Activated T-cell treated with anti-CD3 and anti-CD28 coated beads, Interleukin-2, amount 50 U/mL, for 72 hours (primary cell): Measurements from ENCODE around the gene KASH5. TPM values are rescaled to one million over a fixed set of nuclear protein-coding genes. Genes with fewer than 3 reads are reported as not detected.

Experiments
- ATAC-seq, 2 donors: fragments of 150-1000 bp; cut with Tn5 transposase; replicated peaks in 1 of 2; 2 replicates each; pipeline ENCODE4 v1.10.0; 2021; ENCODE audit warnings: moderate library complexity in 2 of 2, mild to moderate bottlenecking in 1 of 2
- DNase-seq, 2 donors: peaks; one replicate each; pipeline ENCODE4 v3.0.0; 2021 to 2022; ENCODE audit warnings: mixed read lengths in 1 of 2
- H3K27ac Mint-ChIP-seq: one replicate; pipeline ENCODE4 v1.8.0; 2022; ENCODE audit warnings: mild to moderate bottlenecking, moderate library complexity, mixed read lengths
- H3K27me3 Mint-ChIP-seq: one replicate; pipeline ENCODE4 v1.8.0; 2022; ENCODE audit warnings: low read depth, mixed read lengths
- H3K36me3 Mint-ChIP-seq, 2 donors: one replicate each; pipeline ENCODE4 v1.8.0; 2022; ENCODE audit warnings: mixed read lengths in 2 of 2, mild to moderate bottlenecking in 1 of 2; ENCODE audit not compliant: insufficient read depth in 2 of 2
- H3K4me1 Mint-ChIP-seq: one replicate; pipeline ENCODE4 v1.8.0; 2022; ENCODE audit warnings: low read depth, mixed read lengths
- H3K4me3 Mint-ChIP-seq, 2 donors: one replicate each; pipeline ENCODE4 v1.8.0; 2022; ENCODE audit warnings: mild to moderate bottlenecking in 2 of 2, mixed read lengths in 2 of 2, moderate library complexity in 2 of 2
- H3K9me3 Mint-ChIP-seq, 2 donors: one replicate each; pipeline ENCODE4 v1.8.0; 2022; ENCODE audit warnings: mixed read lengths in 2 of 2
- total RNA-seq, 2 donors: library from RNA; stranded (reverse); gene quantifications; one replicate each; pipeline ENCODE4 v1.2.3, GENCODE V29; 2022

KASH5 gene
- total RNA-seq, 2 donors from 2014 or later = 1.6 to 3.0 TPM

- peak; percentile 89 to 91 for ATAC-seq
- Mint-ChIP-seq H3K4me1 (peaks cover 27% of the 10 kb centered on the region), H3K9me3 (no peaks in the 10 kb centered on the region), H3K4me3 (no peak overlapping the region), H3K36me3 (no peaks in the 10 kb centered on the region), H3K27ac (no peak overlapping the region), H3K27me3 (peaks cover 7% of the 10 kb centered on the region)
- peak; percentile 78 to 83 for DNase-seq
Measured at GRCh38 chr19:49391581-49392399, 3.7 kb downstream of the KASH5 start.

GRCh38 chr19:49393881-49394280, 5.8 kb downstream of the KASH5 start:
- peaks cover 22% of the 10 kb centered on the region for H3K4me1 Mint-ChIP-seq
- H3K27ac Mint-ChIP-seq = no peak overlapping the region
- ATAC-seq = no peak
- H3K36me3 Mint-ChIP-seq = no peaks in the 10 kb centered on the region
- H3K27me3 Mint-ChIP-seq = peaks cover 7% of the 10 kb centered on the region
- no peaks in the 10 kb centered on the region for H3K9me3 Mint-ChIP-seq
- H3K4me3 Mint-ChIP-seq = no peak overlapping the region
- DNase-seq = no peak

GRCh38 chr19:49395581-49396407, 7.7 kb downstream of the KASH5 start:
- Mint-ChIP-seq H3K27ac (no peak overlapping the region), H3K4me3 (no peak overlapping the region), H3K27me3 (peaks cover 7% of the 10 kb centered on the region), H3K36me3 (no peaks in the 10 kb centered on the region), H3K9me3 (no peaks in the 10 kb centered on the region), H3K4me1 (peaks cover 24% of the 10 kb centered on the region)
- ATAC-seq (no peak), DNase-seq (no peak)

DNA sequence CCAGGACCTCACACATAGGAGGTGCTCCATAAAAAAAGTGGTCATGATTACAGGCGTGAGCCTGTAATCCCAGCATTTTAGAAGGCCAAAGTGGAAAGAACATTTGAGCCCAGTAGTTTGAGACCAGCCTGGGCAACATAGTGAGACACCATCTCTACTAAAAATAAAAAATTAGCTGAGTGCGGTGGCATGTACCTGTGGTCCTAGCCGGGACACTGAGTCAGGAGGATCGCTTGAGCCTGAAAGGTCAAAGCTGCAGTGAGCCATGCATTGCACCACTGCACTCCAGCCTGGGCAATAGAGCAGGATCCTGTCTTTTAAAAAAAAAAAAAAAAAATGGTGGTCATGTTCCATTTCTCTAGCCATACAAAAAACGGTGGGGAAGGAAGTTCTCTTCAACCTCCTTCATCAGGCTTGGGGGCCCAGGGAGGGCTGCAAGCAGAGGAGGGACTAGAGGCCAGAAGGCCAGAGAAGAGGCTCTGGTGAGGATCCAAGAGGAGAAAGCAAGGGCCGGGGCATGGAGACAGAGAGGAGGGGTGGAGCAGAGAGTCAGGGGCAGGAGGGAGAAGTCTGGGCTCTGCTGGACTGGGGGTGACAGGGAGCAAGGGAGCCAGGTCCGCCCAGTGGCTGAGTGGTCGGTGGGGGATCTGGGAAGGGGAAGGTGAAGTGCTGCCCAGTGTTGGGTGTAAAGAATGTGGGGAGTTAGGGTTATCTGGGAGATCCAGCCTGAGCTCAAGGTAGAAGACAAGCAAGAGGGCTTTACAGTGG, 8.9 kb downstream of the KASH5 start:
- H3K4me1 Mint-ChIP-seq = peaks cover 18% of the 10 kb centered on the region
- ATAC-seq (no peak), DNase-seq (no peak)
- no peaks in the 10 kb centered on the region for H3K9me3 Mint-ChIP-seq
- no peaks in the 10 kb centered on the region for H3K36me3 Mint-ChIP-seq
- peaks cover 4% of the 10 kb centered on the region for H3K27me3 Mint-ChIP-seq
- H3K27ac Mint-ChIP-seq = no peak overlapping the region
- no peak overlapping the region for H3K4me3 Mint-ChIP-seq

GRCh38 chr19:49398001-49398615, 10.1 kb downstream of the KASH5 start:
- Mint-ChIP-seq H3K27ac (no peak overlapping the region), H3K36me3 (no peaks in the 10 kb centered on the region), H3K4me3 (peak overlapping the region in 1 of 2 donors; percentile 27), H3K9me3 (no peaks in the 10 kb centered on the region), H3K4me1 (peaks cover 13% of the 10 kb centered on the region), H3K27me3 (no peaks in the 10 kb centered on the region)
- ATAC-seq = no peak
- no peak for DNase-seq

DNA sequence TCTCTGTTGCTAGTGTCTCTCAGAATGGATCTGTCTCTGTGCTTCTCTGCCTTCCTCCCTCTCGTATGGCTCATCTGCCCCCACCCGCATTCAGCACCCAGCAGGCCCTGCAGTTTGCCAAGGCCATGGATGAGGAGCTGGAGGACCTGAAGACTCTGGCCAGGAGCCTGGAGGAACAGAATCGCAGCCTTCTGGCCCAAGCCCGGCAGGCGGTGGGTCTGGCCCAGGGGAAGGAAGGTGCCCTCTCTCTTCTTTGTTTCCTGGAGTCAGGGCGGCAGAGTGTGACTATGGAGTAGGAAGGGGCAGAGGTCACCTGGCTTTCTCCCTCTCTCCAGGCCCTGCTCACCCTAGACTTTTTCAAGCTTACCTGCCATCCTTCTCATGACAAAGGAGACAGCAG, 10.9 kb downstream of the KASH5 start:
- peaks cover 13% of the 10 kb centered on the region for H3K4me1 Mint-ChIP-seq
- H3K9me3 Mint-ChIP-seq = no peaks in the 10 kb centered on the region
- H3K27me3 Mint-ChIP-seq = no peaks in the 10 kb centered on the region
- H3K27ac Mint-ChIP-seq = no peak overlapping the region
- H3K4me3 Mint-ChIP-seq = no peak overlapping the region
- H3K36me3 Mint-ChIP-seq = no peaks in the 10 kb centered on the region
- no peak for ATAC-seq
- no peak for DNase-seq

GRCh38 chr19:49400029-49400428, 12.0 kb downstream of the KASH5 start:
- no peak for DNase-seq
- H3K4me1 Mint-ChIP-seq = peaks cover 13% of the 10 kb centered on the region
- H3K27ac Mint-ChIP-seq = no peak overlapping the region
- H3K27me3 Mint-ChIP-seq = no peaks in the 10 kb centered on the region
- no peaks in the 10 kb centered on the region for H3K36me3 Mint-ChIP-seq
- no peak overlapping the region for H3K4me3 Mint-ChIP-seq
- H3K9me3 Mint-ChIP-seq = no peaks in the 10 kb centered on the region
- no peak for ATAC-seq

DNA sequence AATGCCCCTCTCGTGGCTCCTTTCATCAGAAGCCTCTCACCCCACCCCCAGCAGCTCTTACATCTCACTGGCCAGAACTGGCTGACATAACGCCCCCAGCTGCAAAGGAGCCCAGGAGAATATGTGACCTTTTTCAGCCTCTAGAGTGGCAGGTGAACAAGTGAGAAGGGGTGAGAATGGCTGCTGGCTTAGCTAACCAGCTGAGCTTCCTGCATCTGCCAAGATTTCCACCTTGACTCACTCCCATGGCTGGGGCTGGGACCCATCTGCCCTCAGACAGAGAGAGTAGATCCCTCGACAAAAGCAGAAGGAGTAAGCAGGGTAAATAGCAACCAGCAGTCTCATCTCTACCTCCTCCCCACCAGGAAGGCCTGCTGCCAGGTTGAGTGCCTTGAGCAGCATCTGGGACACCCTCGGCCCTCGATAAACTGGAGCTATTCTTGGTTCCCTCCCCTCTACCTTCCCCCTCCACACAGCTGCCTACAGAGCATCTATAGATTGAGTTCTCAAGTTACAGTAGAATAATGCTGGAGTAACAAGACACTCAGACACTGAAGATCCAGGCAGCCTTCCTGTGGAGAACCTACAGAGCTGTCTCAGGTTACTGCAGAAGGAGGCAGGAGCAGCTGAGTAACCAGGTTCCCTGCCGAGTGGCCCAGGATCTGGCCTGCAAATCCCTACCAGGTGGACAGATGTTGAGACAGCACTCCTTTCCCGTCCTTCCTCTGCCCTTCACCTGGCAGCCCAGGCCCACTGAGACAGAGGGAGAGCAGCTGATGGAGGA, 15.5 kb downstream of the KASH5 start:
- H3K9me3 Mint-ChIP-seq = no peaks in the 10 kb centered on the region
- no peak overlapping the region for H3K27ac Mint-ChIP-seq
- no peaks in the 10 kb centered on the region for H3K27me3 Mint-ChIP-seq
- peaks cover 19% of the 10 kb centered on the region for H3K4me1 Mint-ChIP-seq
- DNase-seq (no peak), ATAC-seq (no peak)
- H3K36me3 Mint-ChIP-seq = no peaks in the 10 kb centered on the region
- no peak overlapping the region for H3K4me3 Mint-ChIP-seq

GRCh38 chr19:49407079-49407478, 19.0 kb downstream of the KASH5 start:
- Mint-ChIP-seq H3K4me1 (peaks cover 44% of the 10 kb centered on the region), H3K9me3 (no peaks in the 10 kb centered on the region), H3K36me3 (no peaks in the 10 kb centered on the region), H3K27me3 (no peaks in the 10 kb centered on the region), H3K27ac (no peak overlapping the region), H3K4me3 (no peak overlapping the region)
- DNase-seq (no peak), ATAC-seq (no peak)

DNA sequence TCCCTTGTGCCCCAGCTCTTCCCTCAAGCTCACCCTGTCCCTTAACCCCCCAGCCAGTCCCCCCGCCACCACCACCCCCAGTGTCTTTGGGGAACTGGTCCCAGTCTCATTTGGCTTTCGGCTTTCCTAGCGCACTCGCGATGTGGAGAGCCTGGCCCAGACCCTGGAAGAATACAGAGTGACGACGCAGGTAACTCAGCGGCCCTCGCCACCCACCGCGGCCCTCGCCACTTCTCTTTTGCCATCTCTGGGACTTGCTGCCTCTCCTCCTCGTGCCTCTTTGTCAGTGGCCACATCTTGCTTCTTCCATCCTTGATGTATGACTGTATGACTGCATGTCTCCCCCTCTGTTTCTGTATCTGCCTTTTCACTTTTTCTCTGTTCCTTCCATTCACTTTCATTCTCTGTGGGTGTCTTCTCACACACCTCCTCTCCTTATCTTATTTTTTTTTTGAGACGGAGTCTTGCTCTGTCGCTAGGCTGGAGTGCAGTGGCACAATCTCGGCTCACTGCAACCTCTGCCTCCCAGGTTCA, 19.5 kb downstream of the KASH5 start:
- H3K4me1 Mint-ChIP-seq = peaks cover 48% of the 10 kb centered on the region
- H3K27me3 Mint-ChIP-seq = no peaks in the 10 kb centered on the region
- no peak overlapping the region for H3K27ac Mint-ChIP-seq
- ATAC-seq (peak; percentile 22 to 25), DNase-seq (no peak)
- no peaks in the 10 kb centered on the region for H3K9me3 Mint-ChIP-seq
- H3K4me3 Mint-ChIP-seq = peak overlapping the region in 1 of 2 donors; percentile 25
- no peaks in the 10 kb centered on the region for H3K36me3 Mint-ChIP-seq

DNA sequence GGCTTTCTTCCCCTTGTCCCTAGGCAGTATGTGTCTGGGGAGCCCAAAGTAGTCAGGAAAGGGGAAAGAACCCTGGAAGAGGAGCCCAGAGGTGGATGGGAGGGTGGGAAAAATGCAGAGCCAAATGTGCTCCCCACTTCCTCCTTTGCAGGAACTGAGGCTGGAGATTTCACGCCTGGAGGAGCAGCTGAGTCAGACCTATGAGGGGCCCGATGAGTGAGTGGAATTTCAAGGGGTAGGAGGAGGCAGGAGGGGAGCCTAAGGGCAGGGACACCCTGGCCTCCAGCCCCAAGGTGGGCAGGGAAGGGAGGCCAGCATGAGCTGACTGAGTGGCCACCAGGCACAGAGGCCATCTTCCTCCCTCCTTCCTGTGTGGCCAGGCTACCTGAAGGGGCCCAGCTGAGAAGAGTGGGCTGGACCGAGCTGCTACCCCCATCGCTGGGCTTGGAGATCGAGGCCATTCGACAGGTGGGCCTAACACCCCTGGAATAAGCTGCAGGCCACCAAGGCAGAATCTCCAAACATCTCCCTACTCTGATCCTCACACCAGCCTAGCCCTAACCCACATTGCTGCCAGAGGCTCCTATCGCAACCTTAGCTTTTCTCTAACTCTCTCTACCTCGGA, 20.9 kb downstream of the KASH5 start:
- Mint-ChIP-seq H3K36me3 (no peaks in the 10 kb centered on the region), H3K4me3 (peak overlapping the region; percentile 41 to 58), H3K27ac (peak overlapping the region; percentile 47), H3K4me1 (peaks cover 48% of the 10 kb centered on the region), H3K27me3 (no peaks in the 10 kb centered on the region), H3K9me3 (no peaks in the 10 kb centered on the region)
- no peak for ATAC-seq
- DNase-seq = no peak
